Activated CD4-positive, alpha-beta T cell treated with anti-CD3 and anti-CD28 coated beads, Interleukin-2, amount 50 U/mL, for 16 hours (primary cell): Measurements from ENCODE around the gene KIF1A.

Source experiments
- DNase-seq: peaks from one replicate; pipeline ENCODE4 v3.0.0-alpha.2; 2020

The KIF1A gene

GRCh38 chr2:240819858-240820606, at the start of gene KIF1A:
Gene KIF1A, minus strand, starts transcription at chr2:240820219. Its CDS starts 22,467 bp downstream, at chr2:240797752.
- DNase-seq = no peak

DNA sequence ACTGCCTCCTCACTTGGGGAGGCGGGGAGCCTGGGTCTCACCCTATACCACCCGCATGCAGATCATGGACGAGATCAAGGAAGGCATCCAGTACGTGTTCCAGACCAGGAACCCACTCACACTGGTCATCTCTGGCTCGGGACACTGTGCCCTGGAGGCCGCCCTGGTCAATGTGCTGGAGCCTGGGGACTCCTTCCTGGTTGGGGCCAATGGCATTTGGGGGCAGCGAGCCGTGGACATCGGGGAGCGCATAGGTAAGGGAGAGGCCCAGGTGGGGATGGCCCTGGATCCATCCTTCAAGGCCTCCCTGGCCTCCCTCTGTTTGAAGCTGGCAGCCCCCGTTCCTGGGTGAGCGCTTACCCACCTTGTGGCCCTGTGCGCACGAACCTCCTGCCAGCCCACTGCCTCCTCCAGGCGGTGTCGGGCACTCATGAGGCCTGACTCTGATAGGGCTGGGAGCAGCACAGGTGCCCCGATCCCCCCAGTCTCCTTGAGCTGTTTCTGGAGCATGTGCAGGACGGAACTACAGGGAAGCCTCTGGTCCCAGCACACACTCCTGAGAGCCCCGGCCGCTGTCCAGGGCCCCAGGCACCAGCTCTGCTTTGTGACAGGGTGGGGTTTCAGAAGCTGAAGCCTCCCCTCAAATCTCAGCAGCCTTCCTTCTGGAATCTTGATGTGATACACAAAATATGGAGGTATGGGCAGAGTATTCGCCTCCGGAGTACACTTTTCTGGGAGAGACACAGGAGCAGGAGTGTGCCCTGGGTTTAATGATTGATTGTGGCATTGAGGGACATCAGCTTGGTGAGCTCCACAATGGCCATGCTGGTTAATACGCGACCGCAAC, 49.3 kb upstream of the KIF1A start:
- DNase-seq = no peak

GRCh38 chr2:240868286-240869108, 48.5 kb upstream of the KIF1A start, which contains the start of gene AGXT:
Gene AGXT, plus strand, starts transcription at chr2:240868824. Its CDS starts 42 bp downstream, at chr2:240868866.
- no peak for DNase-seq

DNA sequence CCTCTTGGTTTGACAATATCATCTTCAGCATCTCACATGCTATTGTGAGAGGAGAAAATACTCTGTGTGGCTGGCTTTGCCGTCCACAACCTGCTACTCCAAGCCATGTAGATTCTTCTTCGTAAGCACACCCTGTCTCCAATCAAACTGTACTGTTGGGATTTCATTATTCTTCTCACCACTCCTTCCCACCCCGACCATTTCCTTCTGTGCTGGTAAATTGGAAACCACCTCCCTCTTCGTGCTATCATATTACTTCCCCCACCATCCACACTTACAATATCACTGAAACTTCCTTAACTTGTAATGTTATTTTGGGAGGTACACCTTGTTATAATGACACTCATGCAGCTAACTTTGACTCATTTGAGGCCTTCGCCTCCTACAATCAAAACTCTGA, 45.4 kb upstream of the KIF1A start:
- DNase-seq = no peak

DNA sequence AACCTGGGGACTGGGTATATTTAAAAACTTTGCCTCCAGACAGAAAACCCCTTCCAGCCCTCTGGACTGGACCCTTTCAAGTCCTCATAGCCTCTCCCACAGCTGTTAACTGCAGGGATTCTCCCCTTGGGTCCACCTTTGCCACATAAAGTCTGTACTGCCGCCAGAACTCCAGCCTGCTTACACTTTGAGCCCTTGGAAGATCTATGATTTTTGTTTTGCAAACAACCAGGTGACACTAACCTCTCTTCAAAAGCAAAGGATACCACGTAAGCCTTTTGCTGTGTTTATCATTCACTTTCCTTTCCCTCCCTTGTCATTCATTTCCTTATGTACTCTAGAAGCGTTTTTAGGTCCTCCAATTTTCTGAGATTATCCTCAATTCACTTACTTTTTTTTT, 44.5 kb upstream of the KIF1A start:
- no peak for DNase-seq

- no peak for DNase-seq
These were observed 41.5 kb upstream of the KIF1A start for GRCh38 chr2:240861547-240861946.

GRCh38 chr2:240858871-240859270, 38.9 kb upstream of the KIF1A start:
- DNase-seq = no peak

GRCh38 chr2:240858321-240858720, 38.3 kb upstream of the KIF1A start:
- no peak for DNase-seq

- no peak for DNase-seq
These were observed 37.3 kb upstream of the KIF1A start for GRCh38 chr2:240857039-240858008.

GRCh38 chr2:240856151-240856980, 36.3 kb upstream of the KIF1A start:
- DNase-seq = no peak

GRCh38 chr2:240855670-240856069, 35.7 kb upstream of the KIF1A start:
- DNase-seq = no peak

- DNase-seq = no peak
These were observed 32.8 kb upstream of the KIF1A start for GRCh38 chr2:240852671-240853314.

DNA sequence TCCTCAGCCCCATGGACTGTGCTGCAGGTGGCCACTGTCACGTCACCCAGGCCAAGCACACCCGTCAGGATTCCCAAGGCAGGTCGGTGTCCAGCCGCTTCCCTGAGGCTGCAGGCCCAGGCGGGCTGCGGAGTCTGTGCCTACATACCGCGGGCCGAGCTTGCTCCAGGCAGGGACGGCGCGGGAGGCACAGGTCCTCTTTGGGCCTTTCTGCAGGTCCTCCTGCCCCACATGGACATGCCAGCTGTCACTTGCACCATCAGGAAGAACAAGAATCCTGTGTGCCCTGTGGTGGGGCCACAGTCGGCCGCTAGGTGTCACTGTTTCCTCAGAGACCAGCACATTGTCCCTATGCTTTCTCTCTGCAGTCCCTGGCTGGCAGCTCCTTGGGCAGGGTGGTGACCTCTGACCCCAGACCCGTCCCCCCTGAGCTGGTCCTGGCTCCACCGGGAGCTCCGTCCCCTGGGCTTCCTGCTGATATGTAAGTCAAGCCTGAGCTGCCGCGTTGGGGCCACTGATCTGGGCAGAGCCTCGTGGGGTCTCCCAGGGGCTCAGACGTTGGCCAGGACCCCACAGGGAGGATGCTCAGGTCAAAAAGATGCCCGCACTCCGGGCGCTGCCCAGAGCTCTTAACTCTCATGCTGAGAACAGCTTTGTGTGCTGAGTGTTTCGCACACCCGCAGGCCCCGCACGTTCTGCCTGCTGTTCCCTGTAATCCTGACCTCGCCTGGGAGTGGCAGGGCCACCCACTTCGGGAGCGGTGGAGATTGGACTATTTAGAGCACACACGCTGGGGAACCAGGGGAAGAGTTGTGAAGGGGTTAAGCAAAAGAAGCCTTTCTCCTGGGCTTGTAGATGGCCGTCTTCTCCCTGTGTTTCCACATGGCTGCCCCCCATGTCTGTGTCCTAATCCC, 31.3 kb upstream of the KIF1A start:
- peak; percentile 72 for DNase-seq

- DNase-seq = no peak
These were observed 30.7 kb upstream of the KIF1A start for GRCh38 chr2:240850756-240851077.

DNA sequence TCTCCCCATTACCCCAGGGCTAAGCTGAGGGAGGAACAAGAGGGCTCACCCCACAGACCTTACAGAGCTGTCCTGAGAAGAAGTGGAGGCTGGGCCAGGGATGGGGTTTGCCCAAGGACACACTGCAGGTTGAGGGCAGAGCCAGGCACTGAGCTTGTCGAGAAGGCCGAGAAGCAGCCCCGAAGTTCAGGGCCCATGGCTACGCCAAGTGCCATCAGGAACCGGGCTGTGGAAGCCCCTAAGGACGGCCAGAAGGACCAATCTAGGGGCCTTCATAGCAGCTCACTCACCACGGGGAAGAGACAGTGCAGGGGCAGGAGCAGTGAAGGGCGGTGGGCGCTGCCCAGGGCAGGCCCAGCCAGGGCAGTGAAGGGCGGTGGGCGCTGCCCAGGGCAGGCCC, 30.0 kb upstream of the KIF1A start:
- no peak for DNase-seq

DNA sequence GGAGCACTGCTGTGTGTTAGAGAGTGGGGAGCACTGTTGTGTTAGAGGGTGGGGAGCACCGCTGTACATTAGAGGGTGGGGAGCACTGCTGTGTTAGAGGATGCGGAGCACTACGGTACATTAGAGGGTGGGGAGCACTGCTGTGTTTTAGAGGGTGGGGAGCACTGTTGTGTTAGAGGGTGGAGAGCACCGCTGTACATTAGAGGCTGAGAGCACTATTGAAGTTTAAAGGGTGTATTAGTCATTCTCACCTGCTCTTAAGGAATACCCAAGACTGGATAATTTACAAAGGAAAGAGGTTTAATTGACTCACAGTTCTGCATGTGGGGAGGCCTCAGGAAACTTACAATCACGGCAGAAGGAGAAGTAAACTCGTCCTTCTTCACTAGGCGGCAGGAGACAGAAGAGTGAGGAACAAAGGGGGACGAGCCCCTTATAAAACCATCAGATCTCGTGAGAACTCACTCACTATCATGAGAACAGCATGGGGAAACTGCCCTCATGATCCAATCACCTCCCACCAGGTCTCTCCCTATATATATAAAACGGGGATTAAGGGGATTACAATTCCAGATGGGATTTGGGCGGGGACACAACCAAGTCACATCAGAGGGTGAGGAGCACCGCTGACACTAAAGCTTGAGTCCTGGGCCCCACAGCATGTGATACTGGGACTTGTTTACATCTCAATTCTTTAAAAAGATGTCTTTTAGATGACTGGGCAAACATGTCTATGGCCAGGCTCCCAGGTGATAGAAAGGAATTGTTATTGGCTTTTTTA, 29.1 kb upstream of the KIF1A start:
- DNase-seq = no peak

- DNase-seq = no peak
These were observed 27.8 kb upstream of the KIF1A start for GRCh38 chr2:240847817-240848216.

GRCh38 chr2:240846873-240847595, 27.0 kb upstream of the KIF1A start:
- no peak for DNase-seq
